ENCODE results near the gene PKD1L1. TPM values are rescaled to one million over a fixed set of nuclear protein-coding genes. Genes with fewer than 3 reads are reported as not detected.
"Not testable (repeated sequence)": the region's sequence is repeated elsewhere in the genome, so short reads cannot be mapped to it uniquely, and the experiment has no call there.

Gene PKD1L1
- total RNA-seq, 2 experiments from 2014 or later, result 0.17 to 0.34 TPM

DNA sequence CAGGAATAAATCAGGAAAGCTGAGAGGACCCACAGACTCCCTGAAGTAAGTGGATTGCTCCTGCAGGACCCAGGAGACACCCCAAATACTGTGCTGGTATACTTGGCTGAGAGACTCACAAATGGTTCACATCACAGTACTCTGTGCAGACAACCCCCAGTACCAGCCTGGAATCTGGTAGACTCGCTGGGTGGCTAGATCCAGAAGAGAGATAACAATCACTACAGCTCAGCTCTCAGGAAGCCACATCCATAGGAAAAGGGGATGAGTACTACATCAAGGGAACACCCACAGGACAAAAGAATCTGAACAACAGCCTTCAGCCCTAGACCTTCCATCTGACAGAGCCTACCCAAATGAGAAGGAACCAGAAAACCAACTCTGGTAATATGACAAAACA, 31.8 kb downstream of the PKD1L1 start:
- ATAC-seq (ENCODE audit: low read depth); DNase-seq; H3K4me1 Mint-ChIP-seq; H3K9me3 Mint-ChIP-seq; H3K4me3 Mint-ChIP-seq; H3K36me3 Mint-ChIP-seq; POLR2A ChIA-PET; H3K27me3 Mint-ChIP-seq; H3K27ac Mint-ChIP-seq: not testable (repeated sequence)

DNA sequence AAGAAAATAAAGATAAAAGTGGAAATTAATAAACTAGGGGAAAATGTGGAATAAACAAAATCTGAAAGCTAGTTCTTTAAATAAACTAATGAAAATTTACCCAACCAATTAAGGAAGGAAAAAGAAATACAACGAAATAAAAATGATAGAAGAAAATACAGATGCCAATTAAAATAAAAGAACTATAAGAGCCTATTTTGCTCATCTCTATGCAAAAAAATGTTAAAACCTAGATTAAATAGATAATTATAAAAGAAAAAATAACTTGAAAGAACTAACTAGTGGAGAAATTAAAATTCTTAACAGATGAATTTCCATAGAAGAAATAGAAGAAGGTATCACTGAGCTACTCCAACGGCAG, 32.7 kb downstream of the PKD1L1 start:
- H3K27me3 Mint-ChIP-seq, result peaks cover 4% of the 10 kb centered on the region
- no peaks in the 10 kb centered on the region for H3K36me3 Mint-ChIP-seq
- no peaks in the 10 kb centered on the region for H3K4me1 Mint-ChIP-seq
- no peaks in the 10 kb centered on the region for H3K9me3 Mint-ChIP-seq
- DNase-seq (no peak), ATAC-seq (ENCODE audit: low read depth) (no peak)
- no peak overlapping the region for H3K27ac Mint-ChIP-seq
- no peak overlapping the region for H3K4me3 Mint-ChIP-seq
- POLR2A ChIA-PET, result no interaction called here

DNA sequence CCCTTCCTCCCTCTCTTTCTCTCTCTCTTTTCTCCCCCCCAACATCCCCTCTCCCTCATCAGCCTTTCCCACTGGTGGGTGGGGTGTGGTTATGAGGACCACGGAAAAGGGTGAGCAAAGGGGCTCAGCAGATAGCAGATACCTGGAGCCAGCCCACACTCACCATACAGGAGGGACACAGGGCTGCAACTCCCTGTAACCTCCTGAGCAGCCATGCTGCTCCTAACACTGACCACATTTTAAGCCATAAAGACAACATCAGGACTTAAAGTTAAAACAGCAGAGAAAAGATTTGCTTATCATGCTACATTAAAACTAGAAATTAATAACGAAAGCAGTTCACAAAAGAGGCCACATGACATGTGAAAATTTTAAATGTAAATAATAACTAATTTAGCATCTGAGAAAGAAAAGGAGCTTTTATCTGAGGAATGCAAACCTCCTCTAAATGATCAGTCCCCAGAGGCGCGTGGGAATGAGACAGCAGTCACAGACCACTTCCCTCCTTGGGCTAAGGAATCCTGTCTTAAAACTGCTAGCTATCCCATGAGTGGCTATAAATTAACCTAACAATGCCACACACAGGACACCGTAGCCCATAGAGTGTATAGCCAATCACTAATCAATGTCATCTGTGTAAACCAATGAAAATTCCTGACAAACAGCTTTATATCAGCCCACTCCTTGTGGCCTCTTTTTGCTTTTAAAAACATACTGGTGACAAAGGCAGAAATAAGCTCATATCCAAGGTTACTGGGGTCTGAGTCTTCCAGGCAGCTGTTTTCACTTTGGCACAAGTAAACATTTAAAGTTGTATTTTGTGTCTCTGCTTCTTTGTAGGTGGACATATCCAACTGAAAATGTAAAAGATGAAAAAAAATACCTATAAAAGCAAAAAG, 33.3 kb downstream of the PKD1L1 start:
- H3K36me3 Mint-ChIP-seq, result no peaks in the 10 kb centered on the region
- no peaks in the 10 kb centered on the region for H3K9me3 Mint-ChIP-seq
- POLR2A ChIA-PET, result no interaction called here
- no peak overlapping the region for H3K4me3 Mint-ChIP-seq
- H3K4me1 Mint-ChIP-seq, result no peaks in the 10 kb centered on the region
- peaks cover 3% of the 10 kb centered on the region for H3K27me3 Mint-ChIP-seq
- DNase-seq, result no peak
- H3K27ac Mint-ChIP-seq, result no peak overlapping the region
- ATAC-seq (ENCODE audit: low read depth), result no peak

DNA sequence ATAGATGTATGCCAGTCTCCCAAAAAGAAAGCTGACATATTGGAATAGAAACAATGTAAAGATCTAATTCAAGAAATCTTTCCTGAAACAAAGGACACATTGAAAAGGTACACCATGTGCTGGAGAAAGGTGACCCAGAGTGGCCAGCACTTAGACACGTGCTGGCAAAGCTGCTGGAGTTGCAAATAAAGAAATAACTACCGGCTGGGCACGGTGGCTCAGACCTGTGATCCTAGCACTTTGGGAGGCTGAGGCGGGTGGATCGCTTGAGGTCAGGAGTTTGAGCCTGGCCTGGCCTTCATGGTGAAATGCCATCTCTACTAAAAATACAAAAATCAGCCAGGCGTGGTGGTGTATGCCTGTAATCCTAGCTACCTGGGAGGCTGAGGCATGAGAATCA, 35.9 kb downstream of the PKD1L1 start:
- ATAC-seq (ENCODE audit: low read depth), result no peak
- no peak for DNase-seq
- H3K9me3 Mint-ChIP-seq, result no peaks in the 10 kb centered on the region
- POLR2A ChIA-PET, result no interaction called here
- no peak overlapping the region for H3K4me3 Mint-ChIP-seq
- no peaks in the 10 kb centered on the region for H3K4me1 Mint-ChIP-seq
- no peaks in the 10 kb centered on the region for H3K36me3 Mint-ChIP-seq
- H3K27me3 Mint-ChIP-seq, result peaks cover 3% of the 10 kb centered on the region
- no peak overlapping the region for H3K27ac Mint-ChIP-seq

DNA sequence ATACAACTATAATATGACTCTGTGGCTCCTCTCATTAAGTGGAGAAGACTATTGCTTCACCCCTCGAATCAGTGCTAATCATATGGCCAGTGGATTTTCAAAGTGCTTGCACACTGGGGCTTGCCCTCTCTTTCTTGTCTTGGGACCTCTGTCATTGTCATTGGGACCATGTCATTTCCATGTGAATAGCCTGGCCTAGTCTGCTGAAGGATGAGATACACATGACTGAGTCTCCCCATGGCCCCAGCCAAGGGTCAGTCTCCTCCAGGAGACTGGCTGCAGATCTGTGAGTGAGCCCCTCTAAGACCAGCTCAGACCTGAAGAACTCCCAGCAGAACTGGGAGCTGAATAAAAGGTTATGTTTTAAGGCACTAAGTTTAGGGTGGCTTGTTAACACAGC, 39.5 kb downstream of the PKD1L1 start:
- no peak overlapping the region for H3K4me3 Mint-ChIP-seq
- peaks cover 3% of the 10 kb centered on the region for H3K27me3 Mint-ChIP-seq
- ATAC-seq (ENCODE audit: low read depth) (no peak), DNase-seq (no peak)
- H3K36me3 Mint-ChIP-seq, result no peaks in the 10 kb centered on the region
- H3K4me1 Mint-ChIP-seq, result no peaks in the 10 kb centered on the region
- POLR2A ChIA-PET, result no interaction called here
- H3K27ac Mint-ChIP-seq, result no peak overlapping the region
- no peaks in the 10 kb centered on the region for H3K9me3 Mint-ChIP-seq

DNA sequence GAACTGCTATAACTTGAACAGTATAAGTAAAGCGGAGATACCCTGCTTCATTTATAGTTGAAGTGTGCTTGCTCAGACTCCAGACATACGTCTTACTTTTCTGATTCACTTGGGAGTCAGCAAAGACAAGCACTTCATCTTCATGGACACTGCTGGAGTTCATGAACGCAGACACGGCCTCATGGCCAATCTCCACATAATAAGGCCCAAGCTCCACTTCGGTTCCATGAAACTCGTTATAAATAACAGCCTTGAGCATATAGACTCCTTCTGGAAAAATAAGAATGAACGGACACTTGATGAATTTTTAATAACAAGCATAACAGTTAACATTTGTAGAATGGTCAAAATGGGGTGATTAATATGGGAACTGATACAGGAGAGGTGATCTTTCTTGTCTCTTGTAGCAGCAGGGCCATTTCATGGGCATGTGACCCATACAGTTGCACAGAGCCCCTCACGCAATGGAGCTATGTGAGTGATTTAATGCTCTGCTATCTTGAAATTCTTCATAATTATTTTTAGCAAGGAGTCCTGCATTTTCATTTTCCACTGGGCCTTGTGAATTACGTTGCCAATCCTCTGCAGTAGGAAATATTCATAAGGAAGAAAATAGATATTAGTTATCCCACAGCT, 40.2 kb downstream of the PKD1L1 start:
- H3K9me3 Mint-ChIP-seq, result no peaks in the 10 kb centered on the region
- H3K36me3 Mint-ChIP-seq, result no peaks in the 10 kb centered on the region
- no peaks in the 10 kb centered on the region for H3K4me1 Mint-ChIP-seq
- no peak overlapping the region for H3K27ac Mint-ChIP-seq
- H3K27me3 Mint-ChIP-seq, result peaks cover 3% of the 10 kb centered on the region
- POLR2A ChIA-PET, result no interaction called here
- no peak for DNase-seq
- no peak overlapping the region for H3K4me3 Mint-ChIP-seq
- no peak for ATAC-seq (ENCODE audit: low read depth)

DNA sequence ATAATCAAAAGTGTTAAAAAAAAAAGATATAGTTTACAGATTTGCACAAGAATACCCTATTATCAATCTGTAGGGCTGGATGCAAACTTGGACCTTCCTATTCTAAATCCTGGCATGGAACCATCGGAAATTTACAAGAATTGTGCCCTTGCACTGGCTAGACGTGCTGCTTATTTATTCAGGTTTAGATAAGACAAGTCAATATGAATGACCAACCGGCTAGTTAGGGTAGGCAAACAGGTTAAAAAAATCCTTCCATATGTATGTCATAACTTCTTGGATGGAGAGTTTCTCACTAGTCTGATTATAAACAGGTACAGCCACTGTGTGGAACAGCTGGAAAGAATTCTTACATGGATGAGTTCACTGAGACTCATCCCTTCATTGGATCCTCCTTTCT, 41.4 kb downstream of the PKD1L1 start:
- Mint-ChIP-seq H3K4me3 (no peak overlapping the region), H3K36me3 (no peaks in the 10 kb centered on the region), H3K4me1 (no peaks in the 10 kb centered on the region), H3K9me3 (no peaks in the 10 kb centered on the region), H3K27ac (no peak overlapping the region), H3K27me3 (peaks cover 3% of the 10 kb centered on the region)
- POLR2A ChIA-PET, result no interaction called here
- ATAC-seq (ENCODE audit: low read depth), result no peak
- no peak for DNase-seq

DNA sequence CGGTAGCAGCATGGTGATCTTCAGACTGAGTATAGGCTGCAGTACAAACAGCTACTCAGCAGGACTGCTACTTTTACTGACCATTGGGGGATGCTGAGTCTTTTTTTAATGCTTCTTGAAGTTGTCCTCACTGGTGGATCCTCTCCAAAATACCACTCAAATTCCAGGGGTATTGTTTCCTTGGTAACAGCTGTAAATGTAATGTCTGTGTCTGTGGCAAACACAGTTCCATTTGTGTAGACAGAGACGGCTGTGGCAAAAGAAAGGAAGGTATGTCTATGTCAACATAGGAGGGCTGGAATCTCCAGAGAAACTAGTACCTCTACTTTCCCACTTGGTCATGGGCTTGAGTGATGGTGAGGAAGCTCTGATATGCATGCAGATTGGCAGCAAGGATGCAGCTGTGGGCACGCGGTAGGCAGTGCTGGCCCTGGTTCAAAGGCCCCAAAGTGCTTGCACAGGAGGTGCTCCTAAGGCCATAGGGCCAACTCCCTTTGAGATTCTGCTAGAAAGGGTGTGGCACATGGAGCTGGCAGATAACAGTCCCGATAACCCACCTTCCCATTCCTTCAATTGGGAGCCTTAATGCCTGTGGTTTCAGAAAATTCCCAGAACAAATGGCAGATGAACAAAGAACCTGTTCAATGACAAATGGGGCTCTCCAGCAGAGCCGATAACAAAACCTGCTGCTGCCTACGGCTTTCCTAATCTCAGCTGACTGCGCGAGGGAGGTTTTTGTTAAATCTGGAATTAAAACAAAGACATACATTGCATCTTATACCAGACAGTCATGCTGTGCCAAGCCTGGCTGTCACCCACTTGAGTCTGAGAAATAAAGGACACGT, 43.0 kb downstream of the PKD1L1 start:
- DNase-seq (no peak), ATAC-seq (ENCODE audit: low read depth) (no peak)
- no peaks in the 10 kb centered on the region for H3K36me3 Mint-ChIP-seq
- H3K4me1 Mint-ChIP-seq, result no peaks in the 10 kb centered on the region
- H3K4me3 Mint-ChIP-seq, result no peak overlapping the region
- H3K9me3 Mint-ChIP-seq, result no peaks in the 10 kb centered on the region
- no peak overlapping the region for H3K27ac Mint-ChIP-seq
- POLR2A ChIA-PET, result no interaction called here
- H3K27me3 Mint-ChIP-seq, result no peaks in the 10 kb centered on the region

DNA sequence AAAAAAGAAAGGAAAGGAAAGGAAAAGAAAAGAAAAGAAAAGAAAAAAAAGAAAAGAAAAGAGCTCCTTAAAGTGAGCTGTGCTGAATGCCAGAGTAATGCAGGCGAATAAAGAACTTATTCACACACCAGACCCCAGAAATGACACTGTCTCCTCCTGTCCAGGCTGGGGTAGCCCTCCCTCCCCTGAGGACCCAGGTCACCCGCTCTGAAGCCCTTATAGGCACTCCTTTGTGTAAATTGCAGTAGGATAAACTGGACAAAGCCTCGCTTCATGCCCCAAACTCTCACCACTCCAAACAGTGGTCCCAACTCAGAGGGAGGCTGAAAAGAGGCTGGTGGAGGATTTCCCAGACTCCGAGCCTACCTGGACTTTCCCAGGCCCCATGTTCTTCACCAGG, 46.3 kb downstream of the PKD1L1 start:
- Mint-ChIP-seq H3K36me3 (no peaks in the 10 kb centered on the region), H3K4me1 (no peaks in the 10 kb centered on the region), H3K9me3 (no peaks in the 10 kb centered on the region), H3K27me3 (no peaks in the 10 kb centered on the region), H3K4me3 (no peak overlapping the region), H3K27ac (no peak overlapping the region)
- POLR2A ChIA-PET, result no interaction called here
- ATAC-seq (ENCODE audit: low read depth) (no peak), DNase-seq (no peak)

DNA sequence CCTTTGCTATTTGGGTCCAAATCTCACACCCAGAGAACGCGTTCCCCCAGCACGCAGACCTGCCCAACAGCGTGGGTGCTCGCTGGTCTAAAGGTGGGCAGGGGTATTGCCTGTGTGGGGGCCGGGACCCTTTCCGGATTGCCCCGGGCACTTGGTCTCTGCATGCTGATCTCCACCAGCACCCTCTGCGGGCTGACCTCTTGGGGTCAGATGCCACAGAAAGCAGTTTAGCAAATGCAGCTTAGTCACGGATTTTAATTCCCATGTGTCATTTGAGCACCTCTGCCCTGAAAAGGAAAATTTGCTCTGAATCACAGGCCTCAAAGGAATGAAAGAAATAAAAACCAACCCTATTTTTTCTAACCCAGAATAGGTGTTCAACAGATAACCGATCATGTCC, 46.7 kb downstream of the PKD1L1 start:
- Mint-ChIP-seq H3K36me3 (no peaks in the 10 kb centered on the region), H3K27ac (no peak overlapping the region), H3K27me3 (peaks cover 3% of the 10 kb centered on the region), H3K4me3 (no peak overlapping the region), H3K9me3 (no peaks in the 10 kb centered on the region), H3K4me1 (no peaks in the 10 kb centered on the region)
- POLR2A ChIA-PET, result no interaction called here
- DNase-seq (no peak), ATAC-seq (ENCODE audit: low read depth) (no peak)

DNA sequence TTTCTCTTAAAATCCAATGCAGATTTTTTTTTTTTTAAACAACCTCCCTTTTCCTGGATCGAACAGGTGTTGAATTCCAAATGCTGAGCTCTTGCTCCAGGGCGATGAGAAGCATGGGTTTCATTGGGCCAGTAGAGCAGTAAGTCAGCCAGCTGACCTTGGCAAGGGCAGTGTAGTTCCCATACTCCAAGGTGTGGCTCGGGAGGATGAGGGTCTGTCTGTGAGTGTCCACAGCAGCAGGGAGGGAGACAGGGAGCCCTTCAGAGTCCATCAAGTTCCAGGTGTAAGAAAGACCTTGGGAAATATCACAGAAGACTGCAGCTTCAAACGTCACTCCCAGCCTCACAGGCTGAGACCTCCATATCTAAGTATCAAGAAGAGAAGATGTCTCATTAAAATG, 50.4 kb downstream of the PKD1L1 start:
- no peaks in the 10 kb centered on the region for H3K4me1 Mint-ChIP-seq
- H3K9me3 Mint-ChIP-seq, result no peaks in the 10 kb centered on the region
- no peak for DNase-seq
- H3K27ac Mint-ChIP-seq, result no peak overlapping the region
- ATAC-seq (ENCODE audit: low read depth), result no peak
- POLR2A ChIA-PET, result no interaction called here
- H3K27me3 Mint-ChIP-seq, result peaks cover 3% of the 10 kb centered on the region
- H3K4me3 Mint-ChIP-seq, result no peak overlapping the region
- no peaks in the 10 kb centered on the region for H3K36me3 Mint-ChIP-seq

DNA sequence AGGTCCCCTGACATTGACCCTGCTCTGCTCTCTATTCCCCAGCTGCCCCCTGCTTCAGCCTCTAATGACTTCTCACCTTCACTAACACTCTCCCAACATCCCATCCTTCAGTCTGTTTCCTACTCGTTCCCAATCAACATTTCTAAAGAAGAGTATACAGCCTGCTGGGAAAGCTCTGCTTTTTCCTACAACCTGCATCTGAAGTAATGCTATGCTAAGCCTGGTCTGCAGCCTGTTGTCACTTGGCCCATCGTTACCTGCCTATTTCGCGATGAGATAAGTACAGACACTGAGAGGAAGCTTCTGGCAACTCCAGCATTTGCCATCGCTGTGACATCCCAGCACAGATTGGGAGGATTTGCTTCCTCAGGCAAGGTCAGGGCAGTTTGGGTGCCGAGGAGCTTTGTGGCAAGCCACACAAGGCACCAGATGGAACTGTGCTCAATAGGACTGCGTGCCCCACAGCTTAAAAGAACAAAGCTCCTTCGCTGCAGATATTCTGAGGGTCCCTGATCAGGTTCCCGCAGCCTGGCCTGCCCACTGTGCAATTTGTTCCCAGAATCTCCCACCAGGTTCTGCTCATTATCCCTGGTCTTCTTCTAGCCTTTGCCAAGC, 51.4 kb downstream of the PKD1L1 start:
- DNase-seq (no peak), ATAC-seq (ENCODE audit: low read depth) (no peak)
- H3K27me3 Mint-ChIP-seq, result peaks cover 3% of the 10 kb centered on the region
- H3K27ac Mint-ChIP-seq, result no peak overlapping the region
- no peaks in the 10 kb centered on the region for H3K4me1 Mint-ChIP-seq
- H3K36me3 Mint-ChIP-seq, result no peaks in the 10 kb centered on the region
- POLR2A ChIA-PET, result no interaction called here
- no peaks in the 10 kb centered on the region for H3K9me3 Mint-ChIP-seq
- no peak overlapping the region for H3K4me3 Mint-ChIP-seq

DNA sequence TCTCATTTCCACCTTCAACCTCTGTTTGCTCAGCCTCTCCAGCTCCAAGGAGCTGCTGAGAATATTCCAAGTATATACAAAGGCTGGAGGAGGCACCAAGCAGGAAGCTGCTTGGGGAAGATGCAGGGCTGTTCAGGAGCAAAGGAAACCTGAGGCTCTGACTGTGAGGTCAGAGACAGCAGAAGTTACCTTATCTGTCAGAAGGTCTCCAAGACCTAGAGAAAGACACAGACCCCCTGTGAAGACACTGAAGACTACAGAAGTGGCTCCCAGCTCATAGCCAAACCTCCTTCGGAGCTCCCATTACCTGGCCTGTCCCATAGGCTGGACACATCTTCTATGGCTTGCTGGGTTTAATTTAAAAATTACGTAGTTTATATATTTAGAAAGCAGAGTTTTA, 53.2 kb downstream of the PKD1L1 start:
- no peak overlapping the region for H3K4me3 Mint-ChIP-seq
- ATAC-seq (ENCODE audit: low read depth) (no peak), DNase-seq (no peak)
- H3K27me3 Mint-ChIP-seq, result peaks cover 3% of the 10 kb centered on the region
- H3K4me1 Mint-ChIP-seq, result no peaks in the 10 kb centered on the region
- no peak overlapping the region for H3K27ac Mint-ChIP-seq
- POLR2A ChIA-PET, result no interaction called here
- H3K36me3 Mint-ChIP-seq, result no peaks in the 10 kb centered on the region
- no peaks in the 10 kb centered on the region for H3K9me3 Mint-ChIP-seq
